Activated T-cell treated with anti-CD3 and anti-CD28 coated beads, Interleukin-2, amount 50 U/mL, for 72 hours (primary cell): ENCODE measurements around the gene MRPL43. TPM values are rescaled to one million over a fixed set of nuclear protein-coding genes. Genes with fewer than 3 reads are reported as not detected.

ENCODE experiments used
- ATAC-seq, 2 donors: fragments of 150-1000 bp; cut with Tn5 transposase; replicated peaks in 1 of 2; 2 replicates each; pipeline ENCODE4 v1.10.0; 2021; ENCODE audit warnings: moderate library complexity in 2 of 2, mild to moderate bottlenecking in 1 of 2
- DNase-seq, 2 donors: peaks; one replicate each; pipeline ENCODE4 v3.0.0; 2021 to 2022; ENCODE audit warnings: mixed read lengths in 1 of 2
- H3K27ac Mint-ChIP-seq: one replicate; pipeline ENCODE4 v1.8.0; 2022; ENCODE audit warnings: mild to moderate bottlenecking, moderate library complexity, mixed read lengths
- H3K27me3 Mint-ChIP-seq: one replicate; pipeline ENCODE4 v1.8.0; 2022; ENCODE audit warnings: low read depth, mixed read lengths
- H3K36me3 Mint-ChIP-seq, 2 donors: one replicate each; pipeline ENCODE4 v1.8.0; 2022; ENCODE audit warnings: mixed read lengths in 2 of 2, mild to moderate bottlenecking in 1 of 2; ENCODE audit not compliant: insufficient read depth in 2 of 2
- H3K4me1 Mint-ChIP-seq: one replicate; pipeline ENCODE4 v1.8.0; 2022; ENCODE audit warnings: low read depth, mixed read lengths
- H3K4me3 Mint-ChIP-seq, 2 donors: one replicate each; pipeline ENCODE4 v1.8.0; 2022; ENCODE audit warnings: mild to moderate bottlenecking in 2 of 2, mixed read lengths in 2 of 2, moderate library complexity in 2 of 2
- H3K9me3 Mint-ChIP-seq, 2 donors: one replicate each; pipeline ENCODE4 v1.8.0; 2022; ENCODE audit warnings: mixed read lengths in 2 of 2
- total RNA-seq, 2 donors: library from RNA; stranded (reverse); gene quantifications; one replicate each; pipeline ENCODE4 v1.2.3, GENCODE V29; 2022

The MRPL43 gene
- total RNA-seq, 2 donors from 2014 or later = 38.2 to 41.7 TPM

DNA sequence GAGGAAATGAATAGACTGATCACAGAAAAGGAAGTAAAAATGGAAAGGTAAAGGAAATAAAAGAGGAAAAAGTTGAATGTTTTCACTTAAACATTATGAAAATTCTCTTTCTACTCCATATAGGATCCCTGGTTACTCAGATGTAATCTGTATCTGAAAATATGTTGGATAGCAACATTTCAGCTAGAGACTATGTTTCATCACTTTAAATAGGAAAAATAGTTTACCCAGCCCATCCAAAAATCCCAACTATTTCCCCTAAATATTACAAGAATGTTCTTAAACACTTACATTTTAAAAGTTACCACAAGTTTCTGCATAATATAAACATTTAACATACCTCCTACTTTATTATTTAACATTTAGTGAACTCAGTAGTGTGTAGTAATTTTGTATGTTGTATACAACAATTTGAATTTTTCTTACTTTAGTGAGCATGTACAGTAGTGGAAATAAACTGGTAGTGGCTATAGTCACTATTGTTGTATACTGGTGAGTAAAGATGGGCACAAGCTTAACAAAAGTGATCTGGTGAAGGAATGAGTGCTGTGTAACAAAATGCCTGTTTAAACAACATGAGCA, 47.4 kb downstream of the MRPL43 start:
- peaks cover 14% of the 10 kb centered on the region for H3K4me1 Mint-ChIP-seq
- H3K9me3 Mint-ChIP-seq = no peaks in the 10 kb centered on the region
- H3K27me3 Mint-ChIP-seq = no peaks in the 10 kb centered on the region
- H3K4me3 Mint-ChIP-seq = no peak overlapping the region
- ATAC-seq (no peak), DNase-seq (no peak)
- H3K27ac Mint-ChIP-seq = no peak overlapping the region
- peaks cover 4 to 32% of the 10 kb centered on the region in 2 donors for H3K36me3 Mint-ChIP-seq

Other genes starting within 250 kb of the MRPL43 start
- under 1 TPM; 0.38 to 0.90 TPM for gene PAX2, start 241.9 kb downstream of the MRPL43 start, total RNA-seq
- gene SLF2, start 74.5 kb downstream of the MRPL43 start, total RNA-seq = 10 to 100 TPM; 47.4 to 52.6 TPM
- under 1 TPM; 0.53 to 0.79 TPM for gene SEMA4G, start 18.0 kb downstream of the MRPL43 start, total RNA-seq
- gene TWNK, start within 50 bp of the MRPL43 start, total RNA-seq = 10 to 100 TPM; 12.0 to 12.3 TPM
- 10 to 100 TPM; 12.0 to 14.1 TPM for gene LZTS2, start 12.3 kb upstream of the MRPL43 start, total RNA-seq
- gene PDZD7, start 43.6 kb upstream of the MRPL43 start, total RNA-seq = under 1 TPM; 0.12 to 0.44 TPM
- 10 to 100 TPM; 23.5 to 24.2 TPM for gene SFXN3, start 43.7 kb upstream of the MRPL43 start, total RNA-seq
- gene KAZALD1, start 74.5 kb upstream of the MRPL43 start, total RNA-seq = under 1 TPM; 0.49 to 0.53 TPM
- not detected for gene TLX1, start 143.8 kb upstream of the MRPL43 start, total RNA-seq
- gene LBX1, start 242.0 kb upstream of the MRPL43 start, total RNA-seq = not detected